Stimulated activated CD4-positive, alpha-beta T cell treated with anti-CD3 and anti-CD28 coated beads, Interleukin-15, amount 100 ng/mL, for 48 hours (primary cell): ENCODE data around the gene CCSER1.
"Not testable (repeated sequence)": the region's sequence is repeated elsewhere in the genome, so short reads cannot be mapped to it uniquely, and the experiment has no call there.

ENCODE experiments used
- DNase-seq, 2 donors: peaks; one replicate each; pipeline ENCODE4 v3.0.0-alpha.2; 2020; ENCODE audit warnings: low read depth in 2 of 2

The CCSER1 gene

GRCh38 chr4:91058345-91058744 is 931.2 kb downstream of the CCSER1 start:
- no peak for DNase-seq

DNA sequence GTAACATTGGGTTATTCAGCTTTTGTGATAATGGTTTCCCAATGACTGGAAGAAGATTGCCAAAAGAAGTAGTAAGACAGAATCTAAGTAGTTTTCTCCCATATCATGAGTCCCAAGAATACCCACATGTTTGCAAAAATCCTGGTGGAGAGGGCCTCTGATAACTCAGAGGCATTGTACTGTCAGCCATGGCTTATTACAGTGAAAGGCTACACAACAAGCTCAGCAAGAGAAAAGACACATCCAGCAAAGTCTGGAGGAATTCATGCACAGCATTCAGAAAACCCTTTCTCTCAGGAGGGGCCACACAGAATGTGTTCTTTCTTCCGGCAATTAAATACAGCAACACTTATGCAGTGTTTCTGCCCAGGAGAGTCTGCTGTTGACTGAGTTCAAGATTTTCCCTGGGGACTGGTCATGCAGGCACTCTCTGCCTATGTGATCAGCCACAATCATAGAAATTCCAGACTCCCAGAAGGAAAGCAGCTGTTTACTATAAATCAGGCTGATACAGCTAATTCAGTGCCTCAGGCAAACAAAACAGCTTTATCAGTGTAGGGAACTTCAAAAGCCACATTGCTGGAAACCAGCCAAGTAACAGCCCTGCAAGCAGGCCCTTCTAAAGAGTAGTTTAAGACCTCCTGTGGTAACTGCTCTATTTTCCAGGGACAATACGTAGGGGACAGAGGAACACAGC is 937.1 kb downstream of the CCSER1 start:
- no peak for DNase-seq

- no peak for DNase-seq
Measured at GRCh38 chr4:91065117-91065516, 937.9 kb downstream of the CCSER1 start.

- DNase-seq = no peak
Measured at GRCh38 chr4:91070736-91071135, 943.5 kb downstream of the CCSER1 start.

DNA sequence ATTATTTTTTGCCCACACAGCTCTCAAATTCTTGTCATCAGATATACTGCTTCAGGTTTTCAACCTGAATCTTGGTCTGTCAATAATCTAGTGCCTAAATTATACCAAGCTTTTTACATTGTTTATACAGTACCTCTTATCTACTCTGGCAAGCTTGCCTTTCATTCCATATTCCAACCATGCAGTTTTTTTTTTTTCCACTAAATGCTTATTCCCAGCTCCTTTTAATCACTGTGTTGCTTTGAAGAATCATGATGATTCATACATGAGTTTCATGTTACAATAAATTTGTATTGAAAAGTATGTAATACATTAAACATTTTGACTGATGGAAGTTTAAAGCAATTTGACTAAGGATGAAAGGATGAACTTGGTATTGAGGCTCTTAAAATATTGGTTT is 949.0 kb downstream of the CCSER1 start:
- DNase-seq = no peak

- DNase-seq = no peak
Measured at GRCh38 chr4:91085961-91086360, 958.8 kb downstream of the CCSER1 start.

- DNase-seq = no peak
Measured at GRCh38 chr4:91087743-91088142, 960.5 kb downstream of the CCSER1 start.

DNA sequence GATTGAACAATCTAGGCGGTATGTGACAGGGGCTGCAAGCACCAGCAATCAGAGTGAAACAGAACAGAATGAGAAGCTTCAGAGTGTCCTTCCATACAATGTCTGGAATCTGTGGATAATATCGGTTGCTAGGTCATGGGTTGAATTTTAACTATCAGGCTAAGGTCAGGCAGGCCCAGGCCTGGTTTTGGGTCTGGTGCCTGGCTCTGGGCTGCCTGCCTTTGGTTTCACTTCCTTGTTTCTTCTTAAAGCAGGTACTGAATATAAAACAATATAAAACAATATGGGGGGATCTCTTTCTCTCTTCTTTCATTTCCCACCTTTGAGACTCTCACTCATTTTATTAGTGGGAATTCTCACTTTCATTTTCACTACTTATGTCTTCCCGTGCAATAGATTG is 962.0 kb downstream of the CCSER1 start:
- DNase-seq = no peak

DNA sequence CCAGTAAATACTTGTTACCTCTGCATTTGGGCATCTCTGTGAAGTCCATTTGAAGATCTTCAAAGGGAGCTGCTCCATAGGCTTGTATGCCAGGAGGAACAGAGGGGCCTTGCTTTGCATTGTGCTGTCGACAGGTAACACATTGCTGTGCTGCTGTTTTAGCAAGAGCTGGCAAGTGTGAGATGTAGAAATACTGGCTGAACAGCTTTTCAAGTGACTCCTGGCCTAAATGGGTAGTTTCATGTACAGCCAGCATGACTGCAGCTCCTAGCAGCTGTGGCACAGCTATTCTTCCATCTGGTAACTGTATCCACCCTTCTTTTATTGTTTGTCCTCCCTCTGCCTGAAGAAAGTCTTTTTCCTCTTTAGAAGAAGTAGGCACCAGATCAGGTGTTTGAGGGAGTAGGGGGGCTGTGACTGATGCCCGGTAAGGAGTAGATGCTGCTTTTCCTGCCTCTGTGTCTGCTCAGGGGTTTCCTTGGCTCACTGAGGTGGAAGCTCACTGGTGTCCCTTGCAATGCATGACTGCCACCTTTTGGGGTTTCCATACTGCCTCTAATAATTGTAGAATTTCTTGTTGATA is 965.3 kb downstream of the CCSER1 start:
- no peak for DNase-seq

- DNase-seq = not testable (repeated sequence)
Measured at GRCh38 chr4:91094220-91094619, 967.0 kb downstream of the CCSER1 start.

DNA sequence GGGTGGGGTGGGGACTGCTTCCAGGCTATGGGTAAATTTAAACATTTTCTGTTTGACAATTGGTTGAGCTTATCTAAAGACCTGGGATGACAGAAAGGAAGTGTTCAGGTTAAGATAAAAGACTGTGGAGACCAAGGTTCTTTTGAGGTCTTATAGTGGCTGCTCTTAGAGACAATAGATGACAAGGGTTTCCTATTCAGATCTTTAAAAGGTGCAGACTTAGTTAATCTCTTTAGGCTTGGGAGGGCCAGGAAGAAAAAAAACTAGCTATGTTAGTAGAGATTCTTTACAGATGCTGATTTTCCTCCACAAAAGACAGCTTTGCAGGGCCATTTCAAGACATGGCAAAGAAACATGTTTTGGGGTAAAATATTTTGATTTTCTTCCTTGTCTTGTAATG is 972.5 kb downstream of the CCSER1 start:
- DNase-seq = no peak

- no peak for DNase-seq
Measured at GRCh38 chr4:91108751-91109150, 981.6 kb downstream of the CCSER1 start.

DNA sequence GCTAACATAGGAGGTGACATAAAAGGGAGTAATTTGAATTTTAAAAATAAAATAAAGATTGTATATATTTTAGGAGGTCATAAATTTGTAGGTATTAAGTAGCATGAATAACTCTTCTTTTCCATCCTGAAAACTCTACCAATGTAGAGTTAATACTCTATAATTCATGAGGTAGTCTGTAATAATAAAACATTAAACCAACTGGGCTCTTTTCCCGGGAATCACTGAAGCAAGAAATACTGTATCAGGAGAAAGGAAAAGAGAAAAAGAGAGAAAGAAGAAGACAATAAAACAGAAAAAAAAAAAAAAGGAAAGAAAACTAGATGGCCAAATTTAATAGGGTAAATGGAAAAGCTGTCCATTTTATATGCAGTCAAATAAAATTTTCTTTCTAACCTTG is 984.4 kb downstream of the CCSER1 start:
- DNase-seq = no peak

DNA sequence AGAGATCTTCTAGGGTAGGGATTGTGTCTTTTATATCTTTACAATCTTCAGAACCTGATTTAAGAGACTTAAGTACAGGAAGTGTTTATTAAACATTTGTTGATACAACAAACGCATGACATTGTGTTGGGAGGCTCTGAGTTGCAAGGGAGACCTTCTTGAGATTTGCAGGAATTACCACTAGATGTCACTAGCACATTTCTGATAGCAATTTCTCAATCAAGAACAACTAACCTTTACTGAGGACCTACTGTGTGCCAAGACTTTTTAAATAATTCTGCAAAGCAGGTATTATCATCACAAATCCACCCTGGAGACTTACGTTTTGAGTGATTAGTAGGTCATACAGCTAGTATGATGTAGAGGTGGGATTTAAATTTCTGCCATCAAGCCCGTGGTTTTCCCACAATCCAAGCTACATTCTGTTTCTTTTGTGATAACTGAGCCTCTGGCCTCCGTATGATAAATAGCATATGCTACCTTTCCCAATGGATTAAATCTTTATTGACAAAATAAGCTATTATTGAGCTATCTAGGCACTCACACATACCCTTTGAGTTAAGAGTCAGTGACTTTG is 986.0 kb downstream of the CCSER1 start:
- DNase-seq = no peak

DNA sequence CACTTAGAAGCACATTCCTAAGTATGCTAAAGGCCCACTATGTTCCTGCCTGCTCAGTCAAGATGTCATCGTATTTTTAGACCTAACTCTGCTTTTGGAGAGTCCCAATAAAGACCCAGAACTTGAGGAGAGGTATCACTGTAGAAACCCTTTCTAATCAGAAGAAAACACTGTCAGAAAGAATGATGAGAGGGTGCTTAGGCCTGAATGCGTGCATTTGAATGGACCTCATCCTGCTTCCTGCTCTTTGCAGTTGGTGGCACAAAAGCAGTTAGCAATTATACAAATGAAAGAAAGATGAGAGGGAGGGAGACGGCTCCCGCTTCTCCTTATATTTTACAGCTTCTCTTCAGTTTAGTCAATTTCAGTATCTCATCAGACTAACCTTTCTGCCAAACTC is 987.2 kb downstream of the CCSER1 start:
- DNase-seq = no peak

DNA sequence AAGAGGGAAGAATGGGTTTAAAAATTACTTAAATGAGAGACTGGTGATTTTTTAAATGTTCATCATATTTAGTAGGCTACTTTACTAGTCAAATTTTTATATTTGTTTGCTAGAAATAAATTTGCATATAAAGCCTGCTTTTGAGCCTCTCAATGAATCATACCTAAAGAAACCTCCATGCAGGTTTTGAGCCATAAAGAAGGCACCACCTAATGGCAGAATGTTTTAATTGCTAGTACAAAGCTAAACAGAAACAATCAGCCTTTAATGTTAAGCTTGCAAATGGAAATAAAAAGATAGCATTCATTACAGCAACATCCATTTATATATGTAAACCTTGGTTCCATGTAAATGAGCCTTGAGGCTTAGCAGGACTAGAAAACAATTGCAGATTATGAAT is 989.7 kb downstream of the CCSER1 start:
- DNase-seq = no peak

DNA sequence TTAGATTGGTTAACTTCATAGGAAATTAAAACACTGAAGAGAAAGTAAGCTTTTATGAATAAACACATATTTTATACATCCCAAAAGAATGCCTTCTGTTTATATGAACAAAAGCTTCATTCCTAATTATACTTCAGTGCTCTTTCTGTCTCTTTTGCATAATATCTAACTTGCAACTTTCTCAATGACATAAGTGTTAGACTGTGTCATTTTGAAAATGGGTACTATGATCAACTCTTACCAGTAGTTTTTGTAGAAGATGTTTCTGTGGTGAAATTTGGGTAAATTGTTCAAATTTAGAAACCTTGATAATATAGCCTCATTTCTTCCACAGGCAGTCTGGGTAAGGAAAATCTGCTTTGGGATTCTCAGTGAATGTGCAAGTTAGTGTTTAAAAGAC is 991.4 kb downstream of the CCSER1 start:
- DNase-seq = no peak

DNA sequence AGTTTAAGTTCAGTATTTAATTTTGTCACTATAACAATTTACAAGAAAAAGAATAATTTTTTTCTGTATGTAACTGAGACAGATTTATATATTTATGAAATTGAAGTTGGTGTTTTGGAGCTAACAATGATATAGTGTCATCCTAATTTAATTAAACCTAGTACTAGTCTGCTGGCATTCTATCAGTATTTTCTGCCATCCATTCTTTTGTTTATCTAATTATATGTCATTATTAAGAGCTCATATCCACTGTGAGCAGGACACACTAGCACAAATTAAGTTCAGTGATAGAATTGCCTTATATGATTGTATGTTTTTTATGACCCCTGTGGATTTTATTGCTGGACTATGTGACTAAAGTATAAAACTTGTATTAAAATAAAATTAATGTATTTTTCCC is 996.5 kb downstream of the CCSER1 start:
- no peak for DNase-seq

DNA sequence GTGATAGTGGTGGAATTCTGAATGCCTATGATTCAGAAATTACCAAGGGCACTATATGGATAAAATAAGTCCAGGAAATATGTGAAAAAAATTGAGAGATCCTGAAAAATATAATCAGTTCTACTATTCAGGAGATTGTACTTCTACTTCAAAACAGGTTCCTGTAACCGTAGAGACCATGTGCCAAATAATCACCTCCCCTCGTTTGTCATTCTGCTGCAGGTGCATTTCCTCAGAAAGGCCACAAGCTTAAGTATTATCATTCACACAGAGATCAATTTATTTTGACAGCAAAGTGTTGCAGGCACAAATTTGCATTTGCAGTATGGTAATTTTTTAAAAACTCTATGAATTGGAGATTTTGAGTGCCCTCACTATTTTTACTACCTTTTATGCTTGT is 1000.0 kb downstream of the CCSER1 start:
- no peak for DNase-seq

DNA sequence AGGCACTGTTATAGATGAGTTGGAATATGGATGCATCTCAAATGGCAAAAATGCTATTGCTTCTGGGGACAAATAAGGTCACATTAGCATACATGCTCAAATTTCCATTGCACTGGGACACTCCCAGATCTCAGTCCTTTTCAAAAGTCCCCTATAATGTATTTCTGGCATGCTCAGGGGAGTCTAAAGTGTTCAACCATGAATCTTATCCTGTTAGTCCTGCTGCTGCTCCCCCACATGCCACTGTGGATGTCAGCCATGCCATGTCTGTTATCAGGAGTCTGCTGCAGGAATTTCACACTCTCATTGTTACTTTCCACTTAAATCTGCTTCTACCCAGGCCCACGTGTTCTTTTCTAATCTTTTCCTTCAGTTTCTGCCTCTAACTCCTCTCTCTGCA is 1000.6 kb downstream of the CCSER1 start:
- no peak for DNase-seq

DNA sequence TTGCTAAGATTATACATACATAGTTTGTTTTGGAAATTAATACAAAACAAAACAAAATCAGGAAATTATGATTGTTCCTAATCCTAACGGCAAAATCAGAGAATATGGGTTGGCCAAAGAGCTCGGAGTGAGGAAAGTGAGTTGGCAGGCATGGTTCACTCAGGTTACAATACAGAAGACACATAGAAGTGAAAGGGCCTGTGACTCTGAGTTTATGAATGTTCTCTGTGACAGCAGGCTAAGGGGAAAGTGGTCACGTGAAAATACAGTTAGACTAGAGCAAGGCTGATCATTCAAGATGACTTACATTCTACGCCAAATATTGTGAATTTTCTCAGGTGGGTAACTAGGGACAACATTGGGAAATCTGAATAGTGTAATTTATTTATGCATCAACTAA is 1001.3 kb downstream of the CCSER1 start:
- DNase-seq = no peak

DNA sequence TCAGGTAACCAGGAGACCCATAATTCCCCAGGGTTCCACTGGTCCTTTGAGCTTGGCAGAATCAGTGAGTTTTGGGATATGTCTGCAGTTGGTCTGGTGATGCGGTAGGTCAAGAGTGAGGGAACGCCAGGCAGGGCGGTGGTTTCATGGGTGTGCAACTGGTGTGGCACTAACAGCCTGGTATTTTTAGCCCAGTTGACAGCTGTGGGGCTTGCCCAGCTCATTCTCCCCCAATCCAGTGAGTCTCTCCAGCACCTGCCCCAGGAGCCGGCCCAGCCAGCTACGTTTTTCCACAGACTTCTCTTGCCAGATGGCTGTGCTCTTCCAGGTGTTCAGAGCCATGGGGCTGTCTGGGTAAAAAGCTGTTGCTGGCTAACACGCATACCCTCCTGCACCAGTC is 1019.9 kb downstream of the CCSER1 start:
- DNase-seq = no peak

DNA sequence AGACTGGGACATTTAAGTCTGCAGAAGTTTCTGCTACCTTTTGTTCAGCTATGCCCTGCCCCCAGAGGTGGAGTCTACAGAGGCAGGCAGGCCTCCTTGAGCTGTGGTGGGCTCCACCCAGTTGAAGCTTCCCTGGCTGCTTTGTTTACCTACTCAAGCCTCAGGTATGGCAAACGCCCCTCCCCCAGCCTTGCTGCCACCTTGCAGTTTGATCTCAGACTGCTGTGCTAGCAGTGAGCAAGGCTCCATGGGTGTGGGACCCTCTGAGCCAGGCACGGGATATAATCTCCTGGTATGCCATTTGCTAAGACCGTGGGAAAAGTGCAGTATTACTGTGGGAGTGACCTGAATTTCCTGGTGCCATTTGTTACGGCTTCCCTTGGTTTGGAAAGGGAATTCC is 1026.8 kb downstream of the CCSER1 start:
- not testable (repeated sequence) for DNase-seq
